Endothelial cell of hepatic sinusoid (primary cell): ENCODE measurements around the gene GNRHR.
"Not testable (repeated sequence)": the region's sequence is repeated elsewhere in the genome, so short reads cannot be mapped to it uniquely, and the experiment has no call there.

ENCODE experiments used
- in situ Hi-C: cut with HindIII; loops from 2 replicates; pipeline ENCODE4 v1.10.0; 2017; ENCODE audit warnings: low sequenced_read_pairs

GNRHR gene

DNA sequence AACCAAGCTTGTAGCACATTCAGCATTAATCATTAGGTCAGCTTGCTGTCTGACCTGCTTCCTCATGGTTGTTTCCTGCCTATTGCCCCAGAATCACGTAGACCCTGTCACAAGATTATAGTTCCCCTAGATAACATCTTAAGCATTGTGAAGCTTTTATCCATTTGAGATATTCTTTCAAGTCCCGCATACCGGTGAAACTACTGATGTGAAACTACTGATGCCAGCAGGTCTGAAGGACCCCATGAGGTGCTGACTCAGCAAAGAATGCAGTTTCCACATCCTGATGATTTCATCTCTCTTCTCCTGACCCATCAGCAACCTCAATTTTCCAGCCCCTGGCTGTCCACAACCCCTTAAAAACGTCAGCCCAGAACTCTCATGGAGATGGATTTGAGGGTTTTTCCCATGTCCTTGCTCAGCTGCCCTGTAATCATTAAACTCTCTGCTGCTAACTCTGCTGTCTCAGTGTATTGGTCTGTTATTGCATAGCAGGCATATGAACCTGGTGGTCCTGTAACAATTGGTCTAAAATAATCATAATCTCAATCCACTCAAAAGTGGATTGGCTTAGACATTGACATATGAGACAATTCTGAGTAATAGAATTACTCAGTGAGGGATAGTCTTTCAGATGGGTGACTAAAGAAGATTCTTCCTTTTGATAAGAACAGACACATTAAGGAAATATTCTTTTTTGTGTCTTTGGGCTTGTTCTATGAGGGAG, 26.9 kb downstream of the GNRHR start:
- in situ Hi-C loops = no loop called here

DNA sequence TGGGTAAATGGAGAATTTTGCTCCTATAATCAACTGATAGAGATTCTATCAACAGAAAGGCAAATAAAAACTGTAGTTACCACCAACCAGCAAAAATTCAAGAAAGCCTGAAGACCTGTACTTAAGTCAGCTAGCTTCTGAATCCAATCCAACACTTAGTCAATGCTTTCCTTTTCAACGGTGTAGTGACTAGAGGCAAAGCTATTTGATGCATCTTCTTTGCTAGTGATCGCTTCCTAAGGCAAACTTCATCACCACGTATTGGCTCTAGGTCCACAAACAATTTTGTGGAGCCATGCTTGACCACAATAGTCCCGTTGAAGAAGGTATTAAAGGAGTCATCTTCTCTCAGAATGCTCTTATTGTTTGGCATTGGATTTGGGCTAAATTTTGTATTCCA, 28.2 kb downstream of the GNRHR start:
- in situ Hi-C loops = no loop called here

GRCh38 chr4:67725132-67725531, 29.1 kb downstream of the GNRHR start:
- in situ Hi-C loops = no loop called here

- in situ Hi-C loops = no loop called here
Measured at GRCh38 chr4:67723949-67724348, 30.2 kb downstream of the GNRHR start.

GRCh38 chr4:67723341-67723740, 30.8 kb downstream of the GNRHR start:
- in situ Hi-C loops = no loop called here

- in situ Hi-C loops = no loop called here
Measured at GRCh38 chr4:67721770-67722597, 32.2 kb downstream of the GNRHR start.

GRCh38 chr4:67721315-67721769, 32.8 kb downstream of the GNRHR start:
- in situ Hi-C loops = no loop called here

GRCh38 chr4:67719953-67720617, 34.1 kb downstream of the GNRHR start:
- in situ Hi-C loops = no loop called here

- in situ Hi-C loops = no loop called here
Measured at GRCh38 chr4:67718848-67719247, 35.3 kb downstream of the GNRHR start.

DNA sequence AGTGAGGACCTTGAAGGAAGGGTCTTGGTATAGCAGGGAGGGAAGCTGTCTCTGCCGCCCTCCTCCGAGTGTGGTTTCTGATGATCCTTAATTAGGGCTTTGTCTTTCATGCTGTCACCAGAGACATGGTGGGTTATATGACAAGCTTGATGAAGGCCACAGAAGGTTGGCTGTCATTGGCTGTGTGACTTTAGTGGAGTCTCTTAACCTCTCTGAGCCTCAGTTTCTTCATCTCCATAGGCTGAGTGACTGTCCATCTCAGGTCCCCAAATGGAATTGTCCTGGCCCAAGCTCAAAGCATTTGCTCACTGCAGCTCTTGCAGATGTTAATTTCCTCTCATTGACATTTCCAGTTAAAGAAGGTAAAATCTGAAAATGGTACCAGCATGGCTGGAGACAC, 36.6 kb downstream of the GNRHR start:
- in situ Hi-C loops = no loop called here

DNA sequence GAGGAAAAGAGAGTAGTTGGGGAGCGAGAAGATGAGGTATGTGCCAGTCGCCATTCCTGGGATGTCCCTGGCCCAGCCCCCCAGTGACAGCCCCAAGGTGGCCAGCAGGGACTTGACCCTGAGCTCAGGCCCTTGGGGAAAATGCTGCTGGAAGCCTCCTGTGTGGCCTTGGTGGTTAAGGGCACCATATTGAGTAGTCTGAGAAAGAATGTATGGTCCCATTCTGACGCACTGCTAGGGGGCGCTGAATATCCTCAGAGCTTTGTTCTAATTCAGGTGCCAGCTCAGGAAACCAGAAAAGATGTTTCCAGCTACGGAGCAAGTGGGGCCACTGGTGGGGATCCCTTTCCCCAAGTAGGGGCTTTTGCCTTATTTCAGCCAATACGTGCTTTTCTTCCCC, 39.2 kb downstream of the GNRHR start:
- in situ Hi-C loops = no loop called here

DNA sequence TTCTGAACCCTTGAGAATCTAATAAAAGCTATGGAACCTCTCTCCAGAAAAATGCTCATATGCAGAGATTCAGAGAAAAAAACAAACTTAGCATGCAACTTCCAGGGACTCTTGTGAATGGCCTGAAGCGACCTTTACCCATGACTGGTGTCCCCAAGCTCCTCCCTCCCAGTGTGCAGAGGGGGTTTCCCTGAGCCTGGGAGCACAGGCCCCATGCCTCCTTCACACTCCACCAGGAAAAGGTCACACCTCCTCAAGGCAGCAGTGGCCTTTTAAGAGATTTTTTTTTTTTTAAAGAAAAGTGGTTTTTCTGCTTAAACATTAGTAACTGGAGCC, 40.0 kb downstream of the GNRHR start:
- in situ Hi-C loops = no loop called here

DNA sequence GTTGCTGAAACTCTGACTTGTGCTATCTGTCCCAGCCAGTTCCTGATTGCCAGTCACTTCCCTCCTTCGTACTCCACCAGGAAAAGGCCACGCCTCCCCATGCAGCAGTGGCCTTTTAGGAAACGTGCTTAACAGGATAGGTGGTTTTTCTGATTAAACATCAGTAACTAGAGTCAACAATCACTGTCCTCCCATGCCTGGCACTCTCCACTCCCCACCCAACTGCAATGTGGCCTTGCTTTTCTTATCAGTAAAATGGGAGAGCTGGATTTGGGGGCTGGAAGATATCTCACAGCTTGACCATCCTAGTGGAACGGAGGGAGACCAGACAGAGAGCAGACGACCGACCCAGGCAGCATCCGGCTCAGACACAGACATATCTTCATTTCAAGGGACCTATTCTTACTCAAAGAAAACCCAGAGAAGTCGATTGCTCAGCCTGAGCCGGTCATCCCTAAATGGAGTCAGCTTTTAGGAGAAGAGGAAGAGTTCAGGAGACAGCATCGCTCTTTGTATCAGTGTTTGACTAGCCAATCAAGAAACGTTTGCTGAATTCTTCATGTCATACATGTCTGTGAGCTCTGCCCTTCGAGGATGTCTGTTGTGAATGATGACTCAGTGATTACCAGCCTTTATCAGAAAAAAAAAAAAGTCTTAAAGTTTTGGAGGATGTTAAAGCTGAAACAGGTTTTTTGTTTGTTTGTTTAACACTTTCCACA, 40.5 kb downstream of the GNRHR start:
- in situ Hi-C loops = no loop called here

- in situ Hi-C loops = no loop called here
Measured at GRCh38 chr4:67712650-67713528, 41.3 kb downstream of the GNRHR start.

GRCh38 chr4:67712000-67712625, 42.1 kb downstream of the GNRHR start:
- in situ Hi-C loops = no loop called here

DNA sequence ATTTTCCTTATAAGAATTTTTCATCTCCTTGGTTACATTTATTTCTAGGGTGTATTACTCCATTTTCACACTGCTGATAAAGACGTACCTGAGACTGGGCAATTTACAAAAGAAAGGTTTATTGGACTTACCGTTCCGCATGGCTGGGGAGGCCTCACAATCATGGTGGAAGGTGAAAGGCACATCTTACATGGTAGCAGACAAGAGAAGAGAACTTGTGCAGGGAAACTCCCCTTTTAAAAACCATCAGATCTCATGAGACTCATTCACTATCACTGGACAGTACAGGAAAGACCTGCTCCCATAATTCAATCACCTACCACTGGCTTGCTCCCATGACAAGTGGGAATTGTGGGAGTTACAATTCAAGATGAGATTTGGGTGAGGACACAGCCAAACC, 47.5 kb downstream of the GNRHR start:
- in situ Hi-C loops = not testable (repeated sequence)

DNA sequence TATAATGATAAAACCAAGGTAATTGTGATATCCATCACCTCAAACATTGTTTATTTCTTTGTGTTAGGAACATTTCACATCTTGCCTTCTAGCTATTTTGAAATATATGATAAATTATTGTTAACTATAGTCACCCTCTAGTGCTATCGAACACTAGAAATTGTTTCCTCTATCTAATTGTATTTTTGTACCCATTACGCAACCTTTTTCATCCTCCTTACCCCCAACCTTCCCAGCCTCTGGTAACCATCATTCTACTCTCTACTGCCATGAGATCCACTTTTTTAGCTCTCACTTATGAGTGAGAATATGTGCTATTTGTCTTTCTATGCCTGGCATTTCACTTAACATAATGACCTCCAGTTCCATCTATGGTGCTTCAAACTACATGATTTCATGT, 49.3 kb downstream of the GNRHR start:
- in situ Hi-C loops = no loop called here

GRCh38 chr4:67702166-67702565, 52.0 kb downstream of the GNRHR start:
- in situ Hi-C loops = no loop called here

DNA sequence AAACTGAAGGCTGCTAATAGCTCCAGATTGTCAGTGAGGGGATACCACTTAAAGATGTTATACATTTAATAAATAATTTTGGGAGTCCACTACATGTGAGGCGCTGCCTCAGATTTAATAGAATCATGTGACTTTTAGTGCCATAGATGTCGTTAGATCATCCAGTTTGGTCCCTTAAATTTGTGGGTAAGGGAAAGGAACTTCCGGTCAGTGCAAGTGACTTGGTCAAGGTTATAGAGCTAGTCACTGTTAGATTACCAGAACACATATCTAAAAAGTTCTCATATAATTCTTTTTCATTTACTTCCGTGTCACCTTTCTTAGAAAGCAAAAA, 52.7 kb downstream of the GNRHR start:
- in situ Hi-C loops = no loop called here
